H1 (cell line): Measurements from ENCODE around the gene PHLPP1. TPM values are rescaled to one million over a fixed set of nuclear protein-coding genes. Genes with fewer than 3 reads are reported as not detected.

Experiments
- CTCF ChIA-PET: fragments of 300-600 bp; sonication (Branson Sonifier 250); formaldehyde crosslinking; loops from one replicate; lab custom pipeline; 2021; ENCODE audit not compliant: partially characterized antibody; lab: Charles Lee
- POLR2A ChIA-PET: fragments of 300-600 bp; sonication (Branson Sonifier 250); formaldehyde crosslinking; loops from one replicate; lab custom pipeline; 2021; ENCODE audit warnings: inconsistent platforms; ENCODE audit not compliant: partially characterized antibody; lab: Charles Lee
- DNase-seq, 2 experiments: peaks; one replicate each; pipeline versions ENCODE4 v3.0.0 to v3.0.0-alpha.2; 2010 to 2022; ENCODE audit warnings: low spot score in 2 of 2, low read depth in 1 of 2, mixed read lengths in 1 of 2
- FAIRE-seq: peaks from 2 replicates; lab custom pipeline; 2011; peaks lifted over from hg19 to GRCh38; lab: Jason Lieb, UNC
- H2AFZ ChIP-seq: 2 replicates; pipeline ENCODE4 v1.8.1; 2012; ENCODE audit warnings: low read length, inconsistent platforms
- H2AK5ac ChIP-seq: 2 replicates; pipeline ENCODE4 v1.6.1; 2013; ENCODE audit warnings: low read depth, low read length
- H2BK120ac ChIP-seq: replicated peaks from 2 replicates; pipeline ENCODE3; 2013; ENCODE audit warnings: low read depth, low read length, inconsistent platforms
- H2BK12ac ChIP-seq: 2 replicates; pipeline ENCODE4 v1.6.1; 2013; ENCODE audit warnings: low read depth, low read length
- H2BK15ac ChIP-seq: 2 replicates; pipeline ENCODE4 v1.6.1; 2013; ENCODE audit warnings: low read length
- H2BK20ac ChIP-seq: 2 replicates; pipeline ENCODE4 v1.6.1; 2013; ENCODE audit warnings: low read length
- H2BK5ac ChIP-seq: 2 replicates; pipeline ENCODE4 v1.6.1; 2013; ENCODE audit warnings: low read depth, low read length
- H3K14ac ChIP-seq: 2 replicates; pipeline ENCODE4 v1.6.1; 2013; ENCODE audit warnings: inconsistent platforms; ENCODE audit not compliant: insufficient read length
- H3K18ac ChIP-seq: 2 replicates; pipeline ENCODE4 v1.6.1; 2013; ENCODE audit warnings: low read length; ENCODE audit errors: extremely low read depth
- H3K23ac ChIP-seq: 2 replicates; pipeline ENCODE4 v1.6.1; 2013; ENCODE audit warnings: inconsistent platforms; ENCODE audit not compliant: insufficient read length
- H3K23me2 ChIP-seq: 2 replicates; pipeline ENCODE4 v1.6.1; 2013; ENCODE audit warnings: low read depth, low read length
- H3K27ac ChIP-seq: 2 replicates; pipeline ENCODE4 v1.6.1; 2011; ENCODE audit warnings: low read depth, low read length, inconsistent platforms
- H3K27me3 ChIP-seq, 4 experiments: replicated peaks in 1 of 4; 1 replicate in 1 of 4; 2 replicates in 3 of 4; pipeline versions ENCODE4 v1.6.1 to v1.8.1; 2011 to 2013; ENCODE audit warnings: low read length in 3 of 4, mild to moderate bottlenecking in 3 of 4, inconsistent platforms in 2 of 4, mixed read lengths in 2 of 4, moderate library complexity in 1 of 4; ENCODE audit not compliant: control insufficient read depth in 3 of 4, insufficient read depth in 3 of 4; ENCODE audit errors: extremely low read depth in 1 of 4
- H3K36me3 ChIP-seq, 4 experiments: 2 replicates each; pipeline versions ENCODE4 v1.6.1 to v1.8.1; 2011 to 2013; ENCODE audit warnings: mild to moderate bottlenecking in 4 of 4, low read length in 3 of 4, moderate library complexity in 2 of 4, control low read depth in 1 of 4, inconsistent platforms in 1 of 4; ENCODE audit not compliant: insufficient read depth in 4 of 4, control insufficient read depth in 2 of 4
- H3K4ac ChIP-seq: replicated peaks from 2 replicates; pipeline ENCODE3; 2013; ENCODE audit warnings: low read length, low read depth, mixed read lengths, inconsistent platforms; ENCODE audit not compliant: insufficient read length
- H3K4me1 ChIP-seq, 4 experiments: replicated peaks in 1 of 4; 1 replicate in 1 of 4; 2 replicates in 3 of 4; pipeline versions ENCODE4 v1.6.1 to v1.8.1; 2011 to 2013; ENCODE audit warnings: low read length in 3 of 4, inconsistent platforms in 2 of 4, mixed read lengths in 1 of 4; ENCODE audit not compliant: insufficient read depth in 4 of 4, control insufficient read depth in 3 of 4
- H3K4me2 ChIP-seq, 2 experiments: 2 replicates each; pipeline versions ENCODE4 v1.6.1 to v1.8.1; 2011 to 2013; ENCODE audit warnings: low read depth in 2 of 2, low read length in 2 of 2, control low read depth in 1 of 2, inconsistent platforms in 1 of 2, mild to moderate bottlenecking in 1 of 2; ENCODE audit not compliant: insufficient read depth in 1 of 2
- H3K4me3 ChIP-seq, 4 experiments: fragments of 200-600, 300-600 bp in 1 of 4; sonication (generic), shearing (Covaris generic), sonication (Bioruptor Twin) in 1 of 4; 2 replicates each; pipeline versions ENCODE4 v1.5.1 to v1.8.1; 2011 to 2016; ENCODE audit warnings: low read length in 4 of 4, low read depth in 3 of 4, control low read depth in 2 of 4, inconsistent platforms in 2 of 4, mild to moderate bottlenecking in 2 of 4, mixed read lengths in 1 of 4, moderate library complexity in 1 of 4; ENCODE audit not compliant: insufficient read depth in 2 of 4; ENCODE audit errors: extremely low read depth in 1 of 4
- H3K56ac ChIP-seq: replicated peaks from 2 replicates; pipeline ENCODE3; 2013; ENCODE audit warnings: low read depth, mild to moderate bottlenecking, mixed read lengths, low read length, inconsistent platforms; ENCODE audit not compliant: insufficient read length
- H3K79me1 ChIP-seq: 2 replicates; pipeline ENCODE4 v1.6.1; 2013; ENCODE audit warnings: low read depth, low read length, control low read depth
- H3K79me2 ChIP-seq, 2 experiments: 2 replicates each; pipeline versions ENCODE4 v1.6.1 to v1.8.1; 2012 to 2013; ENCODE audit warnings: low read length in 2 of 2, mild to moderate bottlenecking in 2 of 2, inconsistent platforms in 1 of 2; ENCODE audit not compliant: insufficient read depth in 2 of 2, control insufficient read depth in 1 of 2
- H3K9ac ChIP-seq, 4 experiments: replicated peaks in 1 of 4; 1 replicate in 1 of 4; 2 replicates in 3 of 4; pipeline versions ENCODE4 v1.6.1 to v1.8.1; 2011 to 2013; ENCODE audit warnings: low read depth in 3 of 4, low read length in 3 of 4, control low read depth in 2 of 4, mild to moderate bottlenecking in 2 of 4, moderate library complexity in 2 of 4, inconsistent platforms in 1 of 4; ENCODE audit errors: extremely low read depth in 1 of 4
- H3K9me3 ChIP-seq, 2 experiments: 2 replicates each; pipeline versions ENCODE4 v1.6.1 to v1.8.1; 2012 to 2013; ENCODE audit warnings: mild to moderate bottlenecking in 2 of 2, moderate library complexity in 2 of 2, control low read depth in 1 of 2, inconsistent platforms in 1 of 2, low read depth in 1 of 2, low read length in 1 of 2, mixed read lengths in 1 of 2; ENCODE audit not compliant: insufficient read depth in 2 of 2
- H4K20me1 ChIP-seq, 2 experiments: replicated peaks in 1 of 2; 2 replicates each; pipeline versions ENCODE3 to v1.8.1; 2011 to 2013; ENCODE audit warnings: inconsistent platforms in 2 of 2, low read length in 2 of 2, mild to moderate bottlenecking in 1 of 2; ENCODE audit not compliant: insufficient read depth in 2 of 2, control insufficient read depth in 1 of 2
- H4K5ac ChIP-seq: 2 replicates; pipeline ENCODE4 v1.6.1; 2013; ENCODE audit warnings: low read length, low read depth, mixed read lengths, inconsistent platforms; ENCODE audit not compliant: insufficient read length
- H4K8ac ChIP-seq: 2 replicates; pipeline ENCODE4 v1.8.0; 2013; ENCODE audit warnings: mild to moderate bottlenecking, moderate library complexity, low read length, inconsistent platforms; ENCODE audit not compliant: insufficient read depth; ENCODE audit errors: extremely low read depth
- H4K91ac ChIP-seq: replicated peaks from 2 replicates; pipeline ENCODE3; 2013; ENCODE audit warnings: low read length, mixed read lengths, inconsistent platforms; ENCODE audit not compliant: insufficient read length
- CTBP2 ChIP-seq: IDR thresholded peaks from 2 replicates; pipeline ENCODE4 v1.7.0; 2011; ENCODE audit warnings: borderline replicate concordance, mild to moderate bottlenecking, moderate library complexity, mixed read lengths, low read length; ENCODE audit not compliant: insufficient read depth, insufficient read length
- POLR2A ChIP-seq, 2 experiments: IDR thresholded peaks; 1 replicate in 1 of 2; 2 replicates in 1 of 2; pipeline ENCODE4 v1.6.1; 2011; ENCODE audit warnings: low read depth in 2 of 2, low read length in 2 of 2, mild to moderate bottlenecking in 2 of 2; ENCODE audit errors: control extremely low read depth in 1 of 2
- TBP ChIP-seq: IDR thresholded peaks from 2 replicates; pipeline ENCODE4 v1.6.1; 2011; ENCODE audit warnings: low read depth, low read length, improper control_type of control experiment
- TCF12 ChIP-seq: IDR thresholded peaks from 2 replicates; pipeline ENCODE4 v1.6.1; 2011; ENCODE audit warnings: low read depth, mild to moderate bottlenecking, low read length
- WGBS, 2 experiments: shearing (Covaris generic) in 1 of 2; methylation state at CpG; one replicate each; pipeline versions ENCODE4 v1.1.6 to v1.1.7; 2013 to 2015; ENCODE audit warnings: low lambda C conversion rate in 2 of 2, mixed read lengths in 2 of 2, inconsistent platforms in 1 of 2, low coverage in 1 of 2, missing lambda C conversion rate in 1 of 2; ENCODE audit not compliant: insufficient replicate concordance in 2 of 2, insufficient coverage in 1 of 2, insufficient read length in 1 of 2; ENCODE audit errors: extremely low coverage in 1 of 2, missing lambda C conversion rate in 1 of 2; 5-methylcytosine and 5-hydroxymethylcytosine counted together
- polyA plus RNA-seq, 7 experiments: library from polyadenylated mRNA; depleted of rRNA in 3 of 7; stranded (reverse) in 5 of 7; unstranded in 2 of 7; fragments of >200 nt in 5 of 7; fragments of 200-250 nt in 2 of 7; gene quantifications; 1 replicate in 5 of 7; 2 replicates in 1 of 7; 4 replicates in 1 of 7; pipeline versions ENCODE4 v1.2.1 to v1.2.3, GENCODE V29; 2011 to 2013; ENCODE audit warnings: missing spikeins in 2 of 7, mixed read lengths in 2 of 7
- total RNA-seq: library from RNA; stranded (reverse); fragmentation: NEBNext Ultra II Directional; extraction: Animal tissue kit (Norgen Biotek cat#: 25700); gene quantifications from 2 replicates; pipeline ENCODE4 v1.2.1, GENCODE V29; 2021
- TF ChIP-seq, protein P1 (sequence below): IDR thresholded peaks from 2 replicates; pipeline ENCODE4 v1.6.1; 2011; ENCODE audit warnings: low read length, improper control_type of control experiment

The PHLPP1 gene
- total and polyA plus RNA-seq, 2 of the 8 experiments (the other 6 are each of a cell fraction or from before 2014, with no cell fraction given), result 28.0 to 66.3 TPM

DNA sequence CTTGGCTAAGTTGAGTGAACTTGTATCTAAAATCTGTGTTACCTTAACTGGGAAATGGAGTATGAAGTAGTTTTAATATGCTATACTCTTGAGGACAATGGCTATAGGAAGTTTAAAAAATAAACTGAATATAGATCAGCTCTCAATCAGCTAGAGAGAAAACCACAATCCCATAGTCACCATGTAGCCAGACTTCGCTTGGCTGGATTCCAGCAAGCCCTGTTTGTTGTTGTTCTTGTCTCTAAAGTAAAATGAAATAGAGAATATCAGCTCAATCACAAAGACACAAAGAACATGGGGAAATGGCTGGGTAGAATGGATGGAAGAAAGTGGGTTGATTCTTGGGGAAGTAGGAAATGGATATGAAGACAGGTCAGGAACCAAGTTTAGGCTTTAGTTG, 234.9 kb downstream of the PHLPP1 start:
- no peak overlapping the region for H2BK20ac ChIP-seq
- no peak overlapping the region for H3K9ac ChIP-seq
- peaks cover 0 to 1% of the 10 kb centered on the region in 2 experiments for H4K20me1 ChIP-seq
- H3K23ac ChIP-seq, result no peak overlapping the region
- WGBS, 2 experiments, result 90% methylated on average over 1 of the region's 1 CpG; no CpG with 5 or more reads in 1 of the 2 experiments
- no peak overlapping the region for H2BK5ac ChIP-seq
- FAIRE-seq (no peak), DNase-seq (no peak)
- no peaks in the 10 kb centered on the region for H3K9me3 ChIP-seq
- ChIA-PET POLR2A (no interaction called here), CTCF (interaction anchor here (0.9 to 4.3 kb wide), 5 partner anchors 8 to 367 kb away, joined by 3 to 19 read pairs (median 3); no protein-coding TSS in a partner anchor)
- no peaks in the 10 kb centered on the region for H3K23me2 ChIP-seq
- H3K4me3 ChIP-seq, result no peak overlapping the region
- H3K79me1 ChIP-seq, result no peaks in the 10 kb centered on the region
- H3K4me2 ChIP-seq, result no peak overlapping the region
- no peak overlapping the region for H3K56ac ChIP-seq
- H4K5ac ChIP-seq, result no peak overlapping the region
- H3K4ac ChIP-seq, result no peak overlapping the region
- H3K36me3 ChIP-seq, result peaks cover 0 to 34% (median 12%) of the 10 kb centered on the region in 4 experiments; a peak in 7 of 8 replicates
- no peak overlapping the region for H2BK120ac ChIP-seq
- no peak overlapping the region for H3K14ac ChIP-seq
- no peaks in the 10 kb centered on the region for H3K27me3 ChIP-seq
- H3K27ac ChIP-seq, result no peak overlapping the region
- no peak overlapping the region for H2BK12ac ChIP-seq
- no peak overlapping the region for H4K8ac ChIP-seq
- no peak overlapping the region for H3K18ac ChIP-seq
- H3K79me2 ChIP-seq, result 0 out of 4 replicates have a peak, but pooled peaks cover 0 to 3% of the 10 kb centered on the region in 2 experiments
- no peak overlapping the region for H4K91ac ChIP-seq
- no peak overlapping the region for H2AFZ ChIP-seq
- no peak overlapping the region for H2AK5ac ChIP-seq
- no peak overlapping the region for H2BK15ac ChIP-seq
- H3K4me1 ChIP-seq, result peaks cover 0 to 6% (median 0%) of the 10 kb centered on the region in 4 experiments; a peak in 2 of 7 replicates
- TF ChIP-seq CTBP2 (no peak), TCF12 (no peak), TBP (no peak), POLR2A (IDR thresholded peaks at IDR 0.05; ENCODE audit: control extremely low read depth in 1 of 2, low read depth in 2 of 2, low read length in 2 of 2) (no peak)
- TF ChIP-seq, protein P1, sequence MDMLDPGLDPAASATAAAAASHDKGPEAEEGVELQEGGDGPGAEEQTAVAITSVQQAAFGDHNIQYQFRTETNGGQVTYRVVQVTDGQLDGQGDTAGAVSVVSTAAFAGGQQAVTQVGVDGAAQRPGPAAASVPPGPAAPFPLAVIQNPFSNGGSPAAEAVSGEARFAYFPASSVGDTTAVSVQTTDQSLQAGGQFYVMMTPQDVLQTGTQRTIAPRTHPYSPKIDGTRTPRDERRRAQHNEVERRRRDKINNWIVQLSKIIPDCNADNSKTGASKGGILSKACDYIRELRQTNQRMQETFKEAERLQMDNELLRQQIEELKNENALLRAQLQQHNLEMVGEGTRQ, result no peak
